HL-60 (cell line): ENCODE measurements around the gene FOXJ3.

Experiments
- DNase-seq, 2 experiments: peaks; one replicate each; pipeline ENCODE4 v3.0.0-alpha.2; 2010 to 2020; ENCODE audit warnings: low read depth in 1 of 2, low spot score in 1 of 2
- H3K27ac ChIP-seq: fragments of 250-450 bp; sonication (Bioruptor Pico); replicated peaks from 2 replicates; pipeline ENCODE4 v1.5.1; 2020; ENCODE audit warnings: mild to moderate bottlenecking, moderate library complexity
- H3K27me3 ChIP-seq: fragments of 250-450 bp; sonication (Bioruptor Pico); 2 replicates; pipeline ENCODE4 v1.5.1; 2021; ENCODE audit warnings: mild to moderate bottlenecking, moderate library complexity; ENCODE audit not compliant: insufficient read depth, poor library complexity, severe bottlenecking
- H3K4me3 ChIP-seq: replicated peaks from 2 replicates; pipeline ENCODE4 v1.5.1; 2011; ENCODE audit warnings: mild to moderate bottlenecking, control low read depth, low read length; ENCODE audit not compliant: insufficient read depth
- CTCF ChIP-seq: IDR thresholded peaks from one replicate; pipeline ENCODE4 v1.5.1; 2011; ENCODE audit warnings: low read length, control low read depth, inconsistent platforms; ENCODE audit not compliant: insufficient read depth
- GABPA ChIP-seq: IDR thresholded peaks from 2 replicates; pipeline ENCODE4 v1.6.1; 2012; ENCODE audit warnings: low read depth
- POLR2AphosphoS5 ChIP-seq: IDR thresholded peaks from 2 replicates; pipeline ENCODE4 v1.6.1; 2012; ENCODE audit warnings: low read depth
- REST ChIP-seq: IDR thresholded peaks from 2 replicates; pipeline ENCODE4 v1.6.1; 2012; ENCODE audit warnings: low read depth; ENCODE audit not compliant: insufficient replicate concordance
- SPI1 ChIP-seq: IDR thresholded peaks from 2 replicates; pipeline ENCODE4 v1.6.1; 2012; ENCODE audit warnings: low read depth, mild to moderate bottlenecking, borderline replicate concordance

Gene FOXJ3

GRCh38 chr1:42191319-42191718 lies 143.7 kb downstream of the FOXJ3 start:
- DNase-seq = no peak
- no peak for TF ChIP-seq SPI1
- no peak for TF ChIP-seq CTCF
- TF ChIP-seq GABPA = no peak
- no peak for TF ChIP-seq POLR2AphosphoS5
- no peak for TF ChIP-seq REST
- no peaks in the 10 kb centered on the region for H3K27me3 ChIP-seq
- H3K27ac ChIP-seq = no peak overlapping the region
- no peak overlapping the region for H3K4me3 ChIP-seq

- TF ChIP-seq POLR2AphosphoS5 (no peak), GABPA (no peak), REST (no peak)
- no peak overlapping the region for H3K4me3 ChIP-seq
- H3K27ac ChIP-seq = no peak overlapping the region
- H3K27me3 ChIP-seq = no peaks in the 10 kb centered on the region
- no peak for DNase-seq
Observed at GRCh38 chr1:42189931-42190853, 144.8 kb downstream of the FOXJ3 start.

- H3K4me3 ChIP-seq = no peak overlapping the region
- no peak overlapping the region for H3K27ac ChIP-seq
- no peaks in the 10 kb centered on the region for H3K27me3 ChIP-seq
- TF ChIP-seq GABPA (no peak), POLR2AphosphoS5 (no peak), SPI1 (no peak), REST (no peak), CTCF (no peak)
- no peak for DNase-seq
Observed at GRCh38 chr1:42186152-42186551, 148.9 kb downstream of the FOXJ3 start.
